ENCODE data around the gene ELOVL7. TPM values are rescaled to one million over a fixed set of nuclear protein-coding genes. Genes with fewer than 3 reads are reported as not detected.

Gene ELOVL7
- total and polyA plus RNA-seq, 2 of the 8 experiments (the other 6 are each of a cell fraction or from before 2014, with no cell fraction given): 3.1 to 5.1 TPM

DNA sequence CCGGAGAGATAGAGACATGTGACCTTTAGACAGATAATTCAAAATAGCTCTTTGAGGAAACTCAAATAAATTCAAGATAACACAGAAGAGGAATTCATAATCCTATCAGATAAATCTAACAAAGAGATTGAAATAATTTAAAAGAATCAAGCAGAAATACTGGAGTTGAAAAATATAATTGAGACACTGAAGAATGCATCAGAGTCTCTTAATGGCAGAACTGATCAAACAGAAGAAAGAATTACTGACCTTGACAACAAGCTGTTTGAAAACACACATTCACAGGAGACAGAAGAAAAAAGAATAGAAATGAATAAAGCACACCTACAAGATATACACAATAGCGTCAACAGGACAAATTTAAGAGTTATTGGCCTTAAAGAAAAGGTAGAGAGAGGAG, 103.7 kb downstream of the ELOVL7 start (continued):
- TF ChIP-seq NANOG (IDR thresholded peaks at IDR 0.05; ENCODE audit: insufficient read depth, low read depth, low read length, poor library complexity, severe bottlenecking) (no peak), KDM5A (IDR thresholded peaks at IDR 0.05; ENCODE audit: low read length) (no peak), ASH2L (IDR thresholded peaks at IDR 0.05; ENCODE audit: low read length) (no peak), CREB1 (IDR thresholded peaks at IDR 0.05) (no peak)
